ENCODE measurements around the gene MYO18A.
"Not testable (repeated sequence)": the region's sequence is repeated elsewhere in the genome, so short reads cannot be mapped to it uniquely, and the experiment has no call there.

The MYO18A gene, protein sequence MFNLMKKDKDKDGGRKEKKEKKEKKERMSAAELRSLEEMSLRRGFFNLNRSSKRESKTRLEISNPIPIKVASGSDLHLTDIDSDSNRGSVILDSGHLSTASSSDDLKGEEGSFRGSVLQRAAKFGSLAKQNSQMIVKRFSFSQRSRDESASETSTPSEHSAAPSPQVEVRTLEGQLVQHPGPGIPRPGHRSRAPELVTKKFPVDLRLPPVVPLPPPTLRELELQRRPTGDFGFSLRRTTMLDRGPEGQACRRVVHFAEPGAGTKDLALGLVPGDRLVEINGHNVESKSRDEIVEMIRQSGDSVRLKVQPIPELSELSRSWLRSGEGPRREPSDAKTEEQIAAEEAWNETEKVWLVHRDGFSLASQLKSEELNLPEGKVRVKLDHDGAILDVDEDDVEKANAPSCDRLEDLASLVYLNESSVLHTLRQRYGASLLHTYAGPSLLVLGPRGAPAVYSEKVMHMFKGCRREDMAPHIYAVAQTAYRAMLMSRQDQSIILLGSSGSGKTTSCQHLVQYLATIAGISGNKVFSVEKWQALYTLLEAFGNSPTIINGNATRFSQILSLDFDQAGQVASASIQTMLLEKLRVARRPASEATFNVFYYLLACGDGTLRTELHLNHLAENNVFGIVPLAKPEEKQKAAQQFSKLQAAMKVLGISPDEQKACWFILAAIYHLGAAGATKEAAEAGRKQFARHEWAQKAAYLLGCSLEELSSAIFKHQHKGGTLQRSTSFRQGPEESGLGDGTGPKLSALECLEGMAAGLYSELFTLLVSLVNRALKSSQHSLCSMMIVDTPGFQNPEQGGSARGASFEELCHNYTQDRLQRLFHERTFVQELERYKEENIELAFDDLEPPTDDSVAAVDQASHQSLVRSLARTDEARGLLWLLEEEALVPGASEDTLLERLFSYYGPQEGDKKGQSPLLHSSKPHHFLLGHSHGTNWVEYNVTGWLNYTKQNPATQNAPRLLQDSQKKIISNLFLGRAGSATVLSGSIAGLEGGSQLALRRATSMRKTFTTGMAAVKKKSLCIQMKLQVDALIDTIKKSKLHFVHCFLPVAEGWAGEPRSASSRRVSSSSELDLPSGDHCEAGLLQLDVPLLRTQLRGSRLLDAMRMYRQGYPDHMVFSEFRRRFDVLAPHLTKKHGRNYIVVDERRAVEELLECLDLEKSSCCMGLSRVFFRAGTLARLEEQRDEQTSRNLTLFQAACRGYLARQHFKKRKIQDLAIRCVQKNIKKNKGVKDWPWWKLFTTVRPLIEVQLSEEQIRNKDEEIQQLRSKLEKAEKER (N-terminal part only)

DNA sequence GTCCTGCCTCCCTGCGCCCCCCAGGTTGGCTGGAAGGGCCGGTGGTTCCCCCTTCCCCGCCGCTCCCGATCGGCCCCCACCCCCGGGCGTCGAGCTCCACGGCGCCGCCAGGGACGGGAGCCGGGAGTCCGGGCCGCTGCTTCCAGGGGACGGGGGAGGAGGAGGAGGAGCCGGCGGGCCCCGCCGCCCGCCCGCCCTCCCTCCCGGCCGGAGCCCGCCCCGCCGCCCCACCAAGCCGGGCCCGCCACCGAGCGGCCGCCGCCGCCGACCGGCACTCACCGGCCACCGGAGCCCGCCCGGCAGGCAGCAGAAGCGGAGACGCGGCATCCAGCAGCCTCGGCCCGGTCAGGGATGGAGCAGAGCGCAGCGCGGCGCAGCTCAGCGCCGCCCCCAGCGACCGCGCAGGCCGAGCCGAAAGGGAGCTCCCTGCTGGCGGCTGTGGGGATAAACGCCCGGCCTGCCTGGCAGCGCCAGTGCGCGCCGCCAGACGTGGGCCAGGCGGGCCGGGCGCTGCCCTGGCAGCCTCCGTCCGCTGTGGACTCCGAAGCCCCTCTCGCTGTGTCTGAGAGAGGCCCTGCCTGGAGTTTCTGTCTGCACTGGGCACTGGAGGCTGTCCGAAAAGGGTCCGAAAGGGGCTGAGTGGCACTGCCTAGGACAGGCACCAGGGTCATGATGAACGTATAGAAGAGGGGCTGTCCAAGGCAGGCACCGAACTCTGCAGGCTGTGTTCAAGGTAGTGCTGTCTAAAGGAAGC, at the start of gene MYO18A:
Gene MYO18A (minus strand): TSS at position 365 of the 754 bp plus-strand sequence. CDS start 13,458 bp downstream, outside the sequence.
- H3K27me3 Mint-ChIP-seq: no peaks in the 10 kb centered on the region
- H3K4me3 Mint-ChIP-seq: peak within 1 kb of the TSS; percentile 62
- H3K27ac Mint-ChIP-seq: peak within 1 kb of the TSS; percentile 12

DNA sequence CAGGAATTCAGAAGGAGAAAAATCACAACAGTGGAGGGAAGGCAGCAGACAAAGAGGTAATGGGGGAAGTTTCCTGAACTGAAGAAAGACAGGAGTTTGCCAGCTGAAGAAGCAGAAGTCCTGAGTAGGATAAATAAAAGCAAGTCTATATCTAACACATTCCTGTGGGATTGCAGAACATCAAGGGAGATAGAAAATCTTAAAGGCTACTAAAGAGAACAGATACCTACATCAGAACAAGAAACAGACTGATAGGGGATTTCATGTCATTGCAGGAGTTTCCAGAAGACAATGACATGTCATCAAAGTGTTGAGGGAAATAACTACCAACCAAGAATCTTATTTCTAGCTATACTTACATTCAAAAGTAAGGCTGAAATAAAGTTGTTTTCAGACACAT, 45.2 kb upstream of the MYO18A start:
- H3K27ac Mint-ChIP-seq: no peak overlapping the region
- no peaks in the 10 kb centered on the region for H3K36me3 Mint-ChIP-seq
- no peaks in the 10 kb centered on the region for H3K9me3 Mint-ChIP-seq
- H3K27me3 Mint-ChIP-seq: no peaks in the 10 kb centered on the region
- no peak overlapping the region for H3K4me3 Mint-ChIP-seq
- peaks cover 6% of the 10 kb centered on the region for H3K4me1 Mint-ChIP-seq

More for the DNA sequence above, at the start of gene MYO18A:
- Mint-ChIP-seq H3K9me3 (no peaks in the 10 kb centered on the region), H3K4me1 (peaks cover 15% of the 10 kb centered on the region), H3K36me3 (no peaks in the 10 kb centered on the region)

DNA sequence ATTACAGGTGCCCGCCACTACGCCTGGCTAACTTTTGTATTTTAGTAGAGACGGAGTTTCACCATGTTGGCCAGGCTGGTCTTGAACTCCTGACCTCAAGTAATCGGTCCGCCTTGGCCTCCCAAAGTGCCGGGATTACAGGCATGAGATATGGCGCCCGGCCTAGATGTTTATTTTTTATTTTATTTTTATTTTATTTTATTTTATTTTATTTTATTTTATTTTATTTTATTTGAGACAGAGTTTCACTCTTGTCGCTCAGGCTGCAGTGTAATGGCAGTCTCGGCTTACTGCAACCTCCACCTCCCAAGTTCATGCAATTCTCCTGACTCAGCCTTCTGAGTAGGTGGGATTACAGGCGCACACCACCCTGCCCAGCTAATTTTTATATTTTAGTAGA, 41.1 kb upstream of the MYO18A start:
- H3K4me3 Mint-ChIP-seq, H3K36me3 Mint-ChIP-seq, H3K9me3 Mint-ChIP-seq, H3K4me1 Mint-ChIP-seq, H3K27me3 Mint-ChIP-seq, H3K27ac Mint-ChIP-seq: not testable (repeated sequence)

DNA sequence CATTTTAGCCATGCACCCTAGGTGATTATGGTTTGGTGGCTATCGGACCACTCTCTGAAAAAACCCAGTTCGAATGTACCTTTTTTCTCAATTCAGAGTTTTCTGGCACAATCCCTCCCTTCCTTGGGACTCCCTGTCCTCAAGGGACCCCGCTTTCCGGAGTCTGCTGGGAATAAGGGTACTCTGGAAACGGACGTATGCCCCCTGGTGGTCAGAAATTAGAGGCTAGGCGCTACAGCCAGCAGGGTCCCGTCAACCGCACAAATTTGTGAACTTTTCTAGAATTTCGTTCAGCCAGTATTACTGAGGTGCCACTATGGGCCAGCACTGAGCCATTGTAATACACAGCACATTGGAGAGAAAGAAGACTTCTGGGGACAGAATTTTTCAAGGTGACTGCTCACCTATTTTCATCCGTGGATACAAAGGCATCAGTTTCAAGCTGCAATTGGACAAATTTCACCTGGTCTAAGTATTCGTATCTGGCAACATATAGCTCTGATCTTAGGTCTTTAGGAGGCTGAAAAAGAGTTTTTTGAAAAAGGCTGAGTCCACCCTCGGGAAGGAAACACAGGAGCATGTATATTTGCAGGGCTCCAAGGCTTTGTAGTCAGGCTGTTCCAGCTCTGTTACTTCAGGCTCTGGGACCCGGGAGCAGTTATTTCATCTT, 39.3 kb upstream of the MYO18A start:
- Mint-ChIP-seq H3K36me3 (no peaks in the 10 kb centered on the region), H3K27ac (no peak overlapping the region), H3K27me3 (peaks cover 1% of the 10 kb centered on the region), H3K4me3 (no peak overlapping the region), H3K4me1 (peaks cover 4% of the 10 kb centered on the region), H3K9me3 (no peaks in the 10 kb centered on the region)

DNA sequence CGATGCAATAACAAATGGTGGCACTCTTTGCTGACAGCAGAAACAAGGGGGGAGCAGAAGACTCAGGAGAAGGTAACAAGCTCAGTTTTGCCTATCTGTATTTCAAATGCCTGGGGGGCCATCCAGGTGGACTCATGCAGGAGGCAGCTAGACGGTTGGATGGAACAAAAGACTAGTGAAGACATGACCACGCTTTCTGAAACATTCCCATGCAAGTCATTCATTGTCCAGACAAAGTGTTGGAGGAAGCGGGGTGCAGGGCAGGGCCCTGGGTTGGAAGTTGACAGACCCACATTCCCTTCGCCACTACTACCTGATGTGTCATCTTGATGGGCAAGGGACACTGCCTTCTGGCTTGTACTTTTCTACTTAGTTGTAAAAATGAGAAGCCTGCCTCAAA, 36.7 kb upstream of the MYO18A start:
- H3K4me1 Mint-ChIP-seq: peaks cover 4% of the 10 kb centered on the region
- H3K27ac Mint-ChIP-seq: no peak overlapping the region
- H3K4me3 Mint-ChIP-seq: no peak overlapping the region
- H3K9me3 Mint-ChIP-seq: no peaks in the 10 kb centered on the region
- peaks cover 1% of the 10 kb centered on the region for H3K27me3 Mint-ChIP-seq
- no peaks in the 10 kb centered on the region for H3K36me3 Mint-ChIP-seq

DNA sequence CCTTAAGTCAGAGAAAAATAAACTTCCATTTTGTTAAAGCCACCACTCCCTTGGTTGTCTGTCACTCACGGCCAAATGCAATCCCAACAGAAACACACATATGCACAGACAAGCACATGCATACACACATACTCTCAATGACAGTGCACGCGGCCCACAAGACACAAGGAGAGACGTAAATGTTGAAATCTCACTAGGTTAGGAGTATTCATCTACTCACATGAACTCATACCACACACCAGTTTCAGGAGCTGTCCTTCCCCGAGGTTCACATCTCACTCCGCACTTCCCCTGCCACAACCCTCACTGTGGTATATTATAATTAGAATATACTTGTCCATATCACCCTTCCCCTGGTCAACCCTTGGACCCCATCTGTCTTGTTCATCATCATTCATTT, 36.0 kb upstream of the MYO18A start:
- Mint-ChIP-seq H3K4me1 (peaks cover 4% of the 10 kb centered on the region), H3K9me3 (no peaks in the 10 kb centered on the region), H3K27ac (no peak overlapping the region), H3K27me3 (peaks cover 1% of the 10 kb centered on the region), H3K36me3 (no peaks in the 10 kb centered on the region), H3K4me3 (no peak overlapping the region)

DNA sequence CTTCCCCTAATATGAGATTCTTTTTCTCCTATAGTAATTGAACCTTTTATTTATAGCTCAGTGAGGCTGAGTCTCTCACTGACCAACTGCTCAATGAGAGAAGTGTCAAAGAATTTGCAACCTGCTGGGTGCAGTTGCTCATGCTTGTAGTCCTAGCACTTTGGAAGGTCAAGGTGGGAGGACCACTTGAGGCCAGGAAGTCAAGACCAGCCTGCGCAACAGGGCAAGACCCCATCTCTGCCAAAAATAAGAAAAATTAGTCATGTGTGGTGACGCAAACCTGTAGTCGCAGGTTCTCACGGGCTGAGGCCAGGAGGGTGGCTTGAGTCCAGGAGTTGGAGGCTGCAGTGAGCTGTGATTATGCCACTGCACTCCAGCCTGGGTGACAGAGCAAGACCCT, 35.5 kb upstream of the MYO18A start:
- Mint-ChIP-seq H3K36me3 (no peaks in the 10 kb centered on the region), H3K27me3 (peaks cover 1% of the 10 kb centered on the region), H3K9me3 (no peaks in the 10 kb centered on the region), H3K27ac (no peak overlapping the region), H3K4me1 (peaks cover 4% of the 10 kb centered on the region), H3K4me3 (no peak overlapping the region)

DNA sequence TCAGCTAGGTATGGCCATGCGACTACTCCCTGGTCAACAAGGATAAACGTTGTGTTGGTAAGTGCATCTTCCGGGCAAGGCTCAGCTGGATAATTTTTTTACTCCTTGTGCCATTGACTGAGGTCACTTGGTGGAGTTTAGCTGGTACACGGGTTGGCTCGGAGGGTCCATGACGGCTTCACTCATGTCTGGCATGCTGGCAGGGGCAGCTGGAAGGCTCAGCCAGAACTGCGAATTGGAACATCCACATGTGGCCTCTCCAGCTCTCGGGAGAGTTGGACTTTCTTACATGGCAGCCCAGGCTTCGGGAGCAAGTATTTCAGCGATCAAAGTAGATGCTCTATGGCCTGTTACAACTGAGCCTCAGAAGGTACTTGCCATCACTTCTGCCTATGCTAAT, 35.0 kb upstream of the MYO18A start:
- peaks cover 4% of the 10 kb centered on the region for H3K4me1 Mint-ChIP-seq
- H3K27ac Mint-ChIP-seq: no peak overlapping the region
- H3K4me3 Mint-ChIP-seq: no peak overlapping the region
- H3K9me3 Mint-ChIP-seq: no peaks in the 10 kb centered on the region
- H3K27me3 Mint-ChIP-seq: peaks cover 1% of the 10 kb centered on the region
- no peaks in the 10 kb centered on the region for H3K36me3 Mint-ChIP-seq

DNA sequence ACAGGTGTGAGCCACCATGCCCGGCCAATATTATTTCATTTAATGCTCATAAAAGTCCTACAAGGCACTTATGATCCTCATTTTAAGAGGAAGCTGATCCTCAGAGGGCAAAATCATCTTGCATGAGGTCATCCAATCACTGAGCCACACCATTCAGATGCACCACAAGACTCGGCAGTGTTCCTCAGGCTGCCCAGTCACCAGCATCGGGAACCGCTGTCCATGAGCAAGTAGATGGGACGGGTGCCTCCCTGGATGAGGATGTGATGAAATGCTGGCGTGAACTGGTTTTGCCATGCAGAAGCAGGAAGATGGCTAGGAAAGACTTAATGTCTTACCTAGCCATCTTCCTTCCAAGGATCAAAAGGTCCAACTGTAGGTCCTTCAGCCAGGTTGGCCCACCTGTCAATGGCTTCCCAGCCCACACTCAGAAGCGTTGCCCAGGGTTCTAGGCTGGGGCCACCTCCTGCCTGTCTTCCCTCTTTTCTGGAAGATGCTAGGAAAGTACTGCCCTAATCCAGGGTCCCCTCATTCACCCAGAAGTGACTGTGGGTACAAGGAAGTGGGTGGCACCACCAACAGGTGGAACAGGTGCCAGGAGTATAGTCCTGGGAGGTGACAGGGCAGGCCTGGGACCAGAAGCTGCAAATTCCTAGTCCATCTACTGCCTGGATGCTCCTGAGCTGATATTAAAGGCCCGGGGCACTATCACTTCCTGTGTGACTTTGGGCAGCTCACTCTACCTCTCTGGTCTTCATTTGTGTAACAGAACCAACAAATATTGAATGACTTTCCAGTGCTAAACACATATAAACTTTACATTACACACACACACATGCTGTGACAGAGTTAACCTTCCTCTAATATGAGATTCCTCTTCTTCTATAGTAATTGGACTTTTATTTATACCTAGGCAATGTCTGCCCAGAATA, 34.3 kb upstream of the MYO18A start:
- Mint-ChIP-seq H3K4me1 (peaks cover 1% of the 10 kb centered on the region), H3K27ac (no peak overlapping the region)

DNA sequence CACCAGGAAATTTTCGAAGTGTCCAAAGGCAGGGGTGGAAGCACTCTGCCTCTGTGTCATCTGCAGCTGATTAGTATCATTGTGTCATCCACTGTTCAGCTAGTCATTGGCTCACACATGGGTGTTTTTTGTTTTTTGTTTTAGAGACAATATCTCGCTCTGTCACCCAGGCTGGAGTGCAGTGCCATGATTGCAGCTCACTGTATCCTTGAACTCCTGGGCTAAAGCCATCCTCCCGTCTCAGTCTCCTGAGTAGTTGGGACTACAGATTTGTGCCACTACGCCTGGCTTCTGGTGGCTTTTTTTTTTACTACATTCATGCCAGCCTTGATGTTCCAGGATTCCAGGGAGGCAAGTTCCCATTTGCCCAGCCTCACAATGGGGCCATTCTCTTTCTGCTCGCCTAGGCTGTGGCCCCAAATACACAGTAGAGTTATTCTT, 32.5 kb upstream of the MYO18A start:
- no peaks in the 10 kb centered on the region for H3K36me3 Mint-ChIP-seq

More for the DNA sequence above, 34.3 kb upstream of the MYO18A start:
- Mint-ChIP-seq H3K36me3 (no peaks in the 10 kb centered on the region), H3K9me3 (no peaks in the 10 kb centered on the region), H3K4me3 (no peak overlapping the region), H3K27me3 (peaks cover under 1% of the 10 kb centered on the region)

DNA sequence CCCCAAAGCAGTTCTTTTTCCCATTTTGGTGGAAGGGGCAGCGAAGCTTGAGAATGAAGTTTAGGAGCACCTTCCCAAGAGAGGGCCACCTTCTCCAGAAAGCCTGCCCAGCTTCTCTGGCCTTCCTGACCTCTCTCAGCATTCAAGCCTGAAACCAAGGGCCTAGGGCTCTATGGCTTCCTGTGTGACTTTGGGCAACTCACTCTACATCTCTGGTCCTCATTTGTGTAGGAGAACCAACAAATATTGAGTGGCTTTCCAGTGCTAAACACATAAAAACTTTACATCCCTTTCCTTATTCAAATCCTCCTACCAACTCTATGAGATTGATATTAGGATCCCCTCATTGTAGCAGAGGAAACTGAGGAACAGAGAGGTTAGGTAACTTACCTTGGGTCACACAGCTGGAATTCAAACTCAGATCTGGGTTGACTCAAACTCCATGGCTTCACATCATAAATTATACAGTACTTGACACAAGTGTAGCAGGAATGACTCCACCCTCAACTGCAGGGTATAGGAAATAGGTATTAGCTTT, 32.0 kb upstream of the MYO18A start:
- Mint-ChIP-seq H3K4me3 (no peak overlapping the region), H3K9me3 (no peaks in the 10 kb centered on the region), H3K36me3 (no peaks in the 10 kb centered on the region), H3K27me3 (no peaks in the 10 kb centered on the region), H3K4me1 (no peaks in the 10 kb centered on the region), H3K27ac (no peak overlapping the region)

More for the DNA sequence above, 32.5 kb upstream of the MYO18A start:
- Mint-ChIP-seq H3K27me3 (no peaks in the 10 kb centered on the region), H3K9me3 (no peaks in the 10 kb centered on the region), H3K4me1 (no peaks in the 10 kb centered on the region), H3K4me3 (no peak overlapping the region), H3K27ac (no peak overlapping the region)

DNA sequence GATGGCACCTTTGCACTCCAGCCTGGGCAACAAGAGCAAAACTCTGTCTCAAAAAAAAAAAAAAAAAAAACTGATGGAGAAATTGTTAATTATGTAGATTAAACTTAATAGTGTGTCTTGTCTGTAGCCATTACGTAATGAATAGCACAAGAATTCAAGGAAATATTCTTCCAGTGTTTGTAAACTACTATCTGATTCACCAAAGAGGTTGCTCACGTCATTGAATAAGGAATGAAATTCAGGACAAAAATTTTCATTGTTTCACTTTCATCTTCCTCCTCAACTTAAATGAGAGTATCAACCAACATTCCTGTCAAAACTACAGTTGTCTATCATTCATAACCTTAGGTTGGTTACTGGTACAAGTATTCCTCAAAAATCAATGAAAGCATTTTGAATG, 30.7 kb upstream of the MYO18A start:
- Mint-ChIP-seq H3K36me3 (no peaks in the 10 kb centered on the region), H3K9me3 (no peaks in the 10 kb centered on the region), H3K27ac (no peak overlapping the region), H3K27me3 (no peaks in the 10 kb centered on the region), H3K4me3 (no peak overlapping the region), H3K4me1 (no peaks in the 10 kb centered on the region)

DNA sequence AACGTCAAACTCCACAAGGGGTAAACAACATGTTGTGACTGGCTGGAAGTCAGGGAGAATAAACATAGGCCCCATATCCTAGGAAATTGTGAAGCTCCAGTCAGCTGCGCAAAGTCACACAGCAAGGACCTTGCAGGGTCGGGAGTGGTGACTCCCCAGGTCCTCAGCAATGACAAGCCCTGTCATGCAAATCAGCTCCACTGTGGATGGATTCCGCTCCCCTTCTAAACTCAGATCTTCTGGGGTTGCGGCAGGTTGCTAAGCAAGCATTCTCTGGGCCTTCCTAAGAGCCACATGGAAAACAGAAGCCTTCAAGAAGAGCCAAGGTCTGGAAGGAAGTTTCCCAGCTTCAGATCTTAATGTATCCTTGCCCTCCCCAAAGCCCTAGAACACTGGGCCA, 28.9 kb upstream of the MYO18A start:
- H3K4me3 Mint-ChIP-seq: no peak overlapping the region
- H3K4me1 Mint-ChIP-seq: no peaks in the 10 kb centered on the region
- no peaks in the 10 kb centered on the region for H3K36me3 Mint-ChIP-seq
- no peak overlapping the region for H3K27ac Mint-ChIP-seq
- H3K9me3 Mint-ChIP-seq: no peaks in the 10 kb centered on the region
- H3K27me3 Mint-ChIP-seq: peaks cover 4% of the 10 kb centered on the region

Data from activated naive CD4-positive, alpha-beta T cell treated with anti-CD3 and anti-CD28 coated beads, Interleukin-2, amount 50 U/mL, for 24 hours (primary cell).